SK-N-MC (cell line): ENCODE results near the gene CACHD1.

ENCODE experiments used
- EZH2 ChIP-seq: fragments of 200-600 bp; sonication (generic); IDR thresholded peaks from one replicate; pipeline ENCODE4 v1.6.1; 2017; ENCODE audit warnings: antibody characterized with exemption
- POLR2AphosphoS5 ChIP-seq: IDR thresholded peaks from 2 replicates; pipeline ENCODE4 v1.6.1; 2012; ENCODE audit warnings: mild to moderate bottlenecking, low read depth, low read length, borderline replicate concordance

DNA sequence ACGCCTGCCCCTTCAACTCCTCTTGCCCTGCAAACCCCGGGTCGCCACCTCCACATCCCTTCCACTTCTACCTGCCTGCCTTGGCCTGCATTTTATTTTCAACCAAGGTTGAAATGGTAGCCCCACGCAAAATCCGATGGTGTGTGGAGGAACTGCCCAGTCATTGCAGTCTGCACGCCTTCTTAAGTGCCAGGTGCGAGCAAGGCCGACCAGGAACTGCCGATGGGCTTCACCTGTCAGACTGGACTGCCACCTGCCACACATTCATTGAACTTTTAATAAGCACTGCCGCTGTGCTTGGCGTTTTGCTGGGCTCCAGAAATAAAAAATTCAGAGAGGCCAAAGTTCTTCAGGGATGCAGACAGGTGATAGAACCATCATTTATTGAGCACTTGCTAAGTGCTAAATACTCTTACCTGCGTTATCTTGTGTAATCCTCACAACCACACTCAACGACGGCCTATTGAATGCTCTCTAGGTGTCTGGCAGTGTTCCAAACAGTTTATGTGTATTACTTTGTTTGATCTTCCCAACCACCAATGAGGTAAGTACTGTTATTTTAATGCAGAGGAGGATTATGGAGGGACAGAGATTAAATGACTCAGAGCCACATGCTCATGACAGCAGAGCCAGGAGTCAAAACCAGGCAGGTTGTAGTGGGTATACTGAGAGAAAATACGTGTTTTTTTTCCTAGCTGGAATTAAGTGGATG lies 36.2 kb downstream of the CACHD1 start:
- no peak for TF ChIP-seq EZH2
- no peak for TF ChIP-seq POLR2AphosphoS5
